ENCODE data around the gene GMPS.
"Not testable (repeated sequence)": the region's sequence is repeated elsewhere in the genome, so short reads cannot be mapped to it uniquely, and the experiment has no call there.

Gene GMPS

DNA sequence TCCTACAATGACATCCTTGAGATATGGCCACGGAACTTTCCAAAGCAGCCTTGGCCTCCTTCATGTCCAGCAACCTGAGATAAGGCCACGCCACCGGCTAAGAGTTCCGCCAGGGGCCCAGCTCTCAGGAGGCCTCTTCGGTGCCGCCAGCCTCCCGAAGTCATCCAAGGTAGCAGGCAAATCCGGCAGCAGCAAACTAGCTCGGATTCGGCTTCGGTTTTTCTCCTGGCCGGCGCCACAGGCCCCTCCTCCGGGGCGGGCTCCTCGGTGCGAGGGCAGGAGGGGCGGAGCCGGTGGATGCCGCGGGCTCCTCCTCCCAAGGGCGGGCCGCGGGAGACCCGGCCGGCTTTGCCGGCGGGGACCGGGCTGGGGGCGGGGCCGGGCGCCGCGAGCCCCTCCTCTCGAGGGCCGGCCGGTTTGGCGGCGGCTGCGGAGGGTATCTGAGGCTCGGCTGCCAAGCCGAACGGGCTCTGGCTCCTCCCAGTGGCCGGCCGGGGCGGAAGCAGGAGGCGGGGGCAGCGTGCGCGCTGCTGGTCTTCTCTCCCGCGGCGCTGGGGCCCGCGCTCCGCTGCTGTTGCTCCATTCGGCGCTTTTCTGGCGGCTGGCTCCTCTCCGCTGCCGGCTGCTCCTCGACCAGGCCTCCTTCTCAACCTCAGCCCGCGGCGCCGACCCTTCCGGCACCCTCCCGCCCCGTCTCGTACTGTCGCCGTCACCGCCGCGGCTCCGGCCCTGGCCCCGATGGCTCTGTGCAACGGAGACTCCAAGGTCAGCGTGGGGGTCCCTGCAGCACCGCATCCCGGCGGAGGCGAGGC lies at the start of gene GMPS:
TSS of gene GMPS (plus strand) at position 518 of the 812 bp plus-strand sequence. CDS start at position 739, 221 bp downstream.
- in situ Hi-C loops (cut with MboI; ENCODE audit: low sequenced_read_pairs): no loop called here

DNA sequence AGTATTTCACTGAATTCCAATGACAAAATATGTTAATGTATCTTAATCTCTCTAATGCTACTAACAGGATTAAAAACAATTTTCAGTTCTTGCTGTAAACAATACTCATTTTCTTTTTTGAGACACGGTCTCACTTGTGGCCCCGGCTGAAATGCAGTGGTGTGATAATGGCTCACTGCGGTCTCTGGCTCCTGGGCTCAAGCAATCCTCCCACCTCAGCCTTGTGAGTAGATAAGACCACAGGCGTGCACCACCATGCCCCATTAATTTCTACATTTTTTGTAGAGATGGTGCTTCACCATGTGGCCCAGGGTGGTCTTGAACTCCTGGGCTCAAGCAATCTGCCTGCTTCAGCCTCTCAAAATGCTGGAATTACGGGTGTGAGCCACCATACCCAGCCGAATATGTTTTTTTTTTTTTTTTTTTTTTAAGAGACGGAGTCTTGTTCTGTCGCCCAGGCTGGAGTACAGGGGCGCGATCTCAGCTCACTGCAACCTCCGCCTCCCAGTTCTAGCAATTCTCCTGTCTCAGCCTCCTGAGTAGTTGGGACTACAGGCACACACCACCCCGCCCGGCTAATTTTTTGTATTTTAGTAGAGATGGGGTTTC lies 41.9 kb upstream of the GMPS start:
- in situ Hi-C loops (cut with MboI; ENCODE audit: low sequenced_read_pairs): not testable (repeated sequence)

DNA sequence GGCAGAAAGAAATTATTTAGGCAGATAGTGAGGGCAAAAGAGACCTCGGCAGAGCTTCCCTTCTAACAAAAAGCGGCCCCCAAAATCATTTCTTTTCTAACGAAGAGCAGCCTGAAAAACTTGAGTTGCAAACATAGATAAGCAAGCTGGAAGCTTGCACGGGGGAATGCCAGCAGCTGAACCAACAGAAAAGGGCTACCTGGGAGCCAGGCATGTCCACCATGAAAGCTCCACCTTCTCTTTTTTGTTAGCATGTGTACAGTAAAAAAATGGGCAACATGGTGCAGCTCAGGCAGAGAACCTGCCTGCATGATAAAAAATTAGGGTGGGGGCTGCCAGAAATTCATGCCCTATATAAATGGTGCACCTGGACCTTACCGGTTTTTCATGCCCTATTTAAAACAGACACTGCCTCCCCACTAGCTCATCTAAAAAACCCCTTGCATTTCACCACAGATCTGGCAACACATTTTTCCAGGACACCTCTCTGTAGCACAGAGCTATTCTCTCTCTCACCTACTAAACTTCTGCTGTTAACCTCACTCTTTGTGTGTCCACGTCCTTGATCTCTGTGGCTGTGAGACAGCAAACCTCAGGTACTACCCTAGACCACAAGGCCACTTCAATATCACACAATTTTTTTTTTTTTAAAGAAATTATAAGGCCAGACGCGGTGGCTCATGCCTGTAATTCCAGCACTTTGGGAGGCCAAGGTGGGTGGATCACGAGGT lies 34.9 kb upstream of the GMPS start:
- in situ Hi-C loops (cut with MboI; ENCODE audit: low sequenced_read_pairs): no loop called here

DNA sequence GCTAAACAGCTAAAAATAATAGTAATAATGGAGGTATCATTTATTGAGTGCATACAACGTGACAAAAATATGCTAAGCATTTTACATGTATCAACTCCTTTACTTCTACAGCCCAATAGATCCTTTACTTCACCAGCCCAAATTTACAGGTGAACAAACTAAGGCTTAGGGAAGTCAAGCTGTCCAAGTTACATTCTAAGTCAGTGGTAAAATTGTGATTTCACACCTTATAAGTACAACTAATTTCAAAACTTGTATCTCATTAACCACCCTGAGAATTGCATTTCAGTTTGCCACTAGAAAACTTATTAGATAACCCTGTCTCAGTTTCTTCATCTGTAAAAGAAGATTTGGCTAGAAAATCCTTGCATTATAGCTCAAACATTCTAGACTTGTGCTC lies 26.9 kb upstream of the GMPS start:
- in situ Hi-C loops (cut with MboI; ENCODE audit: low sequenced_read_pairs): no loop called here

DNA sequence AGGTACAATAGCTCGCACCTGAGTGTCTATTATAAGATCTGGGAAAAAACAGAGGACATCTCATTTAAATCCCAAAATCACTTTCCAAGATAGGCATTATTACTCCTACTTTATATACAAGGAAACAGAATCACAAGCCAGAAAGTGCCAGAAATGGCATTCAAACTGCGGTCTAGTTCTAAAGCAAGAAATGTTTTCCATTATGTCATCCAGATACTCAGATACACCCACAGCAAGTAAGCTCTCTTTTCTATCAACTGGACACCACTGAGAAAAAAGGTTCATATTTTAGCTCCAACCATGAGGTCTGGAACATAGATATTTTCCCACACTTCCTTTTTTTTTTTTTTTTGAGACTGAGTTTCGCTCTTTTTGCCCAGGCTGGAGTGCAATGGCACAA lies 24.3 kb upstream of the GMPS start:
- in situ Hi-C loops (cut with MboI; ENCODE audit: low sequenced_read_pairs): no loop called here

DNA sequence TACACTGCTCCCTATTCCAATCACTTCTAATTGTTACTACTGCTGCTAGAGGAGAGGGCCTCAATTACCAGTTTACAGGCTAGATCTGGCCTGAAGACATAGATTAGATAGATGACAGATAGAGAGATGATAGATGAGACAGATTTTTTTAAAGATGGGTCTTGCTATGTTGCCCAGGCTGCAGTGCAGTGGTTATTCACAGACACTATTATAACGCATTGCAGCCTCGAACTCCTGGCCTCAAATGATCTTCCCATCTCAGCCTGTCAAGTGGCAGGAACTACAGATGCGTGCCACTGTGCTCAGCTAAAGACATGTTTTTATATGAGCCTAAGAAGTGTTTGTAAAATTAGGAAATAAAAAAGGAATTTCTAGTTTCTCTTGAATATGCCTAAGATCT lies 22.5 kb upstream of the GMPS start:
- in situ Hi-C loops (cut with MboI; ENCODE audit: low sequenced_read_pairs): no loop called here

DNA sequence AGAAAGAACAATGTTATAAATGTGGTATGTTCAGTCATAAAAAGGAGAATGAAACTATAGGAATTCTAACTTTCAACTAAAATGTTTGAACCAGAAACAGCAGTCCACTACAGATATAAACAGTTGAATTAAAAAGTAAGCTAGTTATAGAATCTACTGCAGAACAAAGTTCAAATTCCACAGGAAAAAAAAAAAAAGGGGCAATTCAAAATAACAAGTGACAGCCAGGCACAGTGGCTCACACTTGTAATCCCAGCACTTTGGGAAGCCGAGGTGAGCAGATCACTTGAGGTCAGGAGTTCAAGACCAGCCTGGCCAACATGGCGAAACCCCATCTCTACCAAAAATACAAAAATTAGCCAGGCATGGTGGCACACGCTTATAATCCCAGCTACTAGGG lies 21.0 kb upstream of the GMPS start:
- in situ Hi-C loops (cut with MboI; ENCODE audit: low sequenced_read_pairs): not testable (repeated sequence)

DNA sequence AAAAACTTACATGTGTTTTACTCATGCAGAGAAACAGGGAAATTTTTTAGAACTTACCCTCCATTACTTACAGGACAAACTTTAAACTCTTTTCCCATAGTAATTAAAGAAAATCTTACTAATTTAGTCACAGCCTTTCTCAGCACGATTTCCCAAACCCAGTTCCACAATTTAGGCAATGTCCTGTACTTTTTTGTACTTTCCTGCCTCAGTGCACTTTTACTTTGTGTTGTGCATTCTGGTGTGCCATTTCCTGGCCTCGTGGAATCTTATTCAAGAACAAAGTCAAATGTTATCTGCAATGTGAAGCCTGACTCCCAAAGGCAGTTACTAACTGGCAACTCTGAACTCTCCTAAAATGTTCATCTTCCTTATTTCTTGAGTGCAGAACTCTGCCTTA lies 18.1 kb upstream of the GMPS start:
- in situ Hi-C loops (cut with MboI; ENCODE audit: low sequenced_read_pairs): no loop called here

DNA sequence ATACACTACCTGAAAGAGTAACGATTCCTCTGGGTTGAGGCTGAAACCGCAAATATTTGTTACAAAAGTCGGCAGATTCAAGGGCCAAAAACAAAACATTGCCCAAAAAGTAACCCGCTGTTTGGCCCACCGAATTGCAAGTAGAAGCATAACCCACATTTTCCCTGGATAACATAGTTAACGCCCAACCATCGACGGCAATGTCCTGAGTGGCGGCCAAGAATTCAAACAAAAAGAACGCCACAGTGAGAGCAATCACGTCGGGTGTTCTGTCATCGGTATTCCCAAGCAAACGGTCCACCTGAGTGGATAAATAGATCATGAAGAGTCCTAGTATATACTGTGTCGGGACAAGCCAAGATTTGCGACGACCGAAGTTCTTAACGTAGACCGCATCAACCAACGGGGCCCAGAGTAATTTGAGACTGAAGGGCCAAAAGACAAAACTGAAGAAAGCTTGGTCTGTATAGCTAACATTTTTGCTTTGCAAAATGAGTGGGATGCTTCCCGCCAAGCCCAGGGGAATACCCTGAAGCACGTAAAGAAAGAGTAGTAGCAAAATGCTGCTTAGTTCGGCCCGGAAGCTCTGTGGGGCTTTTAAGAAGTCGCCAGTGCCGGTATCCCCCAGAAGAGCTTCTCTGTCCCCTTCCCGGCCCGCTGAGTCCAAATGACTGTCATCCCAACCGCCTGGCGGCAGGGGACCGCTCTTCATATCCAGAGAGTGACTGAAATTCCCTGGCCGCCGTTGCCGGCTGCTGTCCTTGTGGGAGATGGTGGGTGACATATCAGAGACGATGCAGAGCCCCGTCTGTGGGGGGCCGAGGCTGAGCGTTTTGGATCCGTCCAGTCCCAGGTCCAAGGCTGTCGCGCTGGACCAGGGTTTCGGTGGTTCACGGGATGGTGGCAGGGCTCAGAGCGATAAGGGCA lies 17.0 kb upstream of the GMPS start:
- in situ Hi-C loops (cut with MboI; ENCODE audit: low sequenced_read_pairs): no loop called here

DNA sequence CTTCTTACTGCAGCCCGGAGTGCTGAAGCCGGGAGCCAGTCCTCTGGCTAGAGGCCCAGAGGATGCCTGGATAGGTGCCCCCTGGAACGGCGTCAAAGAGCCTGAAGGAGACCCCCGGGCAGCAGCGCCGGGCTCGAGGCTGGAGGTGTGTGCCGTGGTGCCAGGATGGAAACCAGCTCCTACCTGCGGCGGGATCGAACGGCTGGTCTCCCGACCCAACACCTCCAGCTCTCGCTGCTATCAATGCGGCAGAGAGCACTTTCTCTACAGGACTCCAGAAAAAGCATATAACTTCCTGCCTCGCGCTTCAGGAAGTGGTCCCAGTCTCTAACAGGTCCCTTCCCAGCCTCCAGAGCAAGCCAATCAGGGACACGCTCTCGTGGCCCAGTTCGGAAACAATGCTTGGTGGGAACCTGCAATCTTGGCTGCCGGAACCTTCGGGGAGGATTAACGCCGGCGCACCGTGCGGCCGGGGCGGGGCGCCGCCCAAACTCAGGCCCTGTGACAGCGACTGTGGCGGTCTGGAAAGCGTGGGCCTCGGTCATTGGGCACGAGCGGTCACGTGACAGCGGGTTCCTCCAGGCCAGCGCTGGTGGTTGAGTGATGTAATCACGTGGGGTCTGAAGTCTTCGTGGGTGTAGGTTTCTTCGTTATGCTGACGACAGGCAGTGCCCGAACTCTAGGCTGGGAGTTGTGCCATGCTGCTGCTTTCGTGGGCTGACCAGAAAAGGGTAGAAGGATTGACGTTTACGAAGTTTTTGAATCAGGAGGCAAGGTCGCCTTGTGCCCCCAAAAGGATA lies 16.1 kb upstream of the GMPS start, which contains the start of gene SLC33A1:
TSS of gene SLC33A1 (minus strand) at position 287 of the 800 bp plus-strand sequence. CDS start 430 bp downstream, outside the sequence.
- in situ Hi-C loops (cut with MboI; ENCODE audit: low sequenced_read_pairs): no loop called here

DNA sequence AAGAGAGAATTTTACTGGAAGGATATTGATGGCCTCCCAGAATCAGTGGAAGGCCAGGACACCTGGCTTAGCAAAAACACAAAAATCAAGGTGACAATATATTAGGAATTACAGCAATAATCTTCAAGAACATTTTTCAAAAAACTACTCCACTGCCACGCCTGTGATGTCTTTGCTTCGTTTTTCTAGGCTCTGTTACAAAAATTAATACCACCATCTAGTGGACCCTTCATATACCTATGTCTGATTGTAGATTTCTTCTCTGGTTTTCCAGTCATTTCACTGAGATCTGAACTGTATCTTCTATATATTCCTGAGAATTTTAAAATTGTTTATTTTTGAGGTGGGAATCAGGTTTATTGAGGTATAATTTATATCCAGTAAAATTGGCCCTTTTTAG lies 10.6 kb upstream of the GMPS start:
- in situ Hi-C loops (cut with MboI; ENCODE audit: low sequenced_read_pairs): no loop called here

DNA sequence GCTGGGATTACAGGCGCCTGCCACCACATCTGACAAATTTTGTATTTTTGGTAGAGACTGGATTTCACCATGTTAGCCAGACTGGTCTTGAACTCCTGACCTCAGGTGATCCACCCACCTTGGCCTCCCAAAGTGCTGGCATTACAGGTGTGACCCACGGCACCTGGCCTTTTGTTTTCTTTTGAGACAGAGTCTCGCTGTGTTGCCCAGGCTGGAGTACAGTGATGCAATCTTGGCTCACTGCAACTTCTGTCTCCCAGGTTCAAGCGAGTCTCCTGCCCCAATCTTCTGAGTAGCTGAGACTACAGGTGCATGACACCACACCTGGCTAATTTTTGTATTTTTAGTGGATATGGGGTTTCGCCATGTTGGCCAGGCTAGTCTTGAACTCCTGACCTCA lies 10.0 kb upstream of the GMPS start:
- in situ Hi-C loops (cut with MboI; ENCODE audit: low sequenced_read_pairs): not testable (repeated sequence)

DNA sequence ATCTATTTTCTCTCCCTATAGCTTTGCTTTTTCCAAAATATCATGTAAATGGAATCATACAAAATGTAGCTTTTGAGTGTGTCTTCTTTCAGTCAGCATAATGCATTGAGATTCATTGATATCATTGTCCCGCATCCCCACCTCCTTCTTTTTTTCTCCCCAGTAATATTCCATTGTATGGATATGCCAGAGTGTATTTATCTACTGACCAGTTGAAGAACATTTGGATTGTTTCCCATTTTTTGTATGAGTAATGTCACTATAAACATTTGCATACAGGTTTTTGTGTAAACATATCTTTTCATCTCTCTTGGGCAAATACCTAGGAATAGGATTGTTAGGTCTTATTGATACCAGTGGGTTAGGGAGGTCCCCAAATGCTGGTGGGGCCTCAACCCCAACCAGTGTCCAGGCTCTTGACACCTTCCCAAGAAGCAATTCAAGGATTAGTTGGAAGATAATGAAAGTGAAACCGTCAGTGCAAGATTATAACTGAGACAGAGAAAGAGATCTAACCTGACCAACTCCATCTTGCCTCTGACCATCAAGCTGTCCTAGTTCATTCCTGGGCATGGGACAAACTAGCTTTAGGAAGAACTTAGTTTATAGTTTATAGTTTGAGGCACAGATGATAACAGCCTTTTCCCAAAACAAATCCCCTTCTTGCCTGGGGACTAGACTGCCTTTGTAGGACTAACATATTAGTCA lies 8.8 kb upstream of the GMPS start:
- in situ Hi-C loops (cut with MboI; ENCODE audit: low sequenced_read_pairs): no loop called here

DNA sequence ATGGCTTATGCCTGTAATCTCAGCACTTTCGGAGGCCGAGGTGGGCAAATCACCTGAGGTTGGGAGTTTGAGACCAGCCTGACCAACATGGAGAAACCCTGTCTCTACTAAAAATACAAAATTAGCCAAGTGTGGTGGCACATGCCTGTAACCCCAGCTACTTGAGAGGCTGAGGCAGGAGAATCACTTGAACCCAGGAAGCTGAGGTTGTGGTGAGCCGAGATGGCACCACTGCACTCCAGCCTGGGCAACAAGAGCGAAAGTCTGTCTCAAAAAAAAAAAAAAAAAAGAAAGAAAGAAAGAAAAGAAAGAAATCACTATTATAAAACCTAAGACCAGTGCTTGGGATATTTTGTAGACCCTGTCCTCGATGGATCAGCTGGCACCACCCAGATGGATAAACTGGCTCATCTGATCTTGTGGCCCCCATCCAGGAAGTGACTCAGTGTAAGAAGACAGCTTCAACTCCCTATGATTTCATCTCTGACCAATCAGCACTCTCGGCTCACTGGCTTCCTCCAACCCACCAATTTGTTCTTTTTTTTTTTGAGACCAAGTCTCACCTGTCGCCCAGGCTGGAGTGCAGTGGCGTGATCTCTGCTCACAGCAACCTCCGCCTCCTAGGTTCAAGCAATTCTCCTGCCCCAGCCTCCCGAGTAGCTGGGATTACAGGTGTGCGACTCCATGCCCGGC lies 8.0 kb upstream of the GMPS start:
- in situ Hi-C loops (cut with MboI; ENCODE audit: low sequenced_read_pairs): not testable (repeated sequence)

DNA sequence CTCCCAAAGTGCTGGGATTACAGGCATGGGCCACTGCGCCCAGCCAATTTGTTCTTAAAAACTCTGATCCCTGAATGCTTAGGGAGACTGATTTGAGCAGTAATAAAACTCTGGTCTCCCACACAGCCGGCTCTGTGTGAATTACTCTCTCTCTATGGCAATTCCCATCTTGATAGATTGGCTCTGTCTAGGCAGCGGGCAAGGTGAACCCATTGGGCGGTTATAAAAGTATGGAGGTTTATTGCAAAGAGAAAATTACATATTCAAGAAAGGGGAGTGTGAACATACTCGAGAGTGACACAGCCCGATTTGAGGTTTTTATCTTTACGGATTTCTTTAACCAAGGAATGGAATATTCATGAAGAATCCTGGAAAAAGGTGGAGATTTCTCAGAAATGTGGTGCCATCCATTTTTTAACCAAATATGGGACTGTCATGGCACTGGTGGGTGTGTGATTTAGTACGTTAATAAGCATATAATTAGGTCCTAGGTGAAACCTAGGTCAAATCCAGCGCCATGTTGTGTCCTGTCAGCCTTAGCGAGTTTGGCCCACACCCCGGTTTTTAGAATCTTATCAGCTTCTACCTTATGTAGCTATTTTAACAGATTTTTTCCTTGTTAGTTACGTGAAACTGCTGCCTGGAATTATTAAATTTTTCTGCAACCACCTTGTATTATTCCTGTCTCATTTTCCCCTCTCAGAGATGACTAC lies 7.2 kb upstream of the GMPS start:
- in situ Hi-C loops (cut with MboI; ENCODE audit: low sequenced_read_pairs): no loop called here

DNA sequence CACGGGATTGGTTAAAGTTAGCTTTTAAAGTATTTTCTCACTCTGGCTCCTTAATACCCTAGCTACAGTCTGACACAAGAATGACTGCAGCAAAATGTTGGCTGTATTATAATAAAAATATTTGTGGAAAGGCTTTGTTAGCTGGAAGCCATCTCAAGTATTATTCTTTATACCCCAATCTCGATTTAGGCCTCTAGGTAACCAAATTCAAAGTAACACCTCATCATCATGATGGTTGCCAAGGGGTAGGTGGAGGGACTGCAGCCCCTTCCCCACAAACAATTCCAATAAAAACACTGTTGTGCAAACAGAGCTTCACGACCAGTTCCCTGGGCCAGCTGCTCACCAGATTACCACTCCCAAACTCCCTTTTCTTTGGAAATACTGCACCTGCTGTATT lies 759 bp upstream of the GMPS start:
- in situ Hi-C loops (cut with MboI; ENCODE audit: low sequenced_read_pairs): no loop called here

DNA sequence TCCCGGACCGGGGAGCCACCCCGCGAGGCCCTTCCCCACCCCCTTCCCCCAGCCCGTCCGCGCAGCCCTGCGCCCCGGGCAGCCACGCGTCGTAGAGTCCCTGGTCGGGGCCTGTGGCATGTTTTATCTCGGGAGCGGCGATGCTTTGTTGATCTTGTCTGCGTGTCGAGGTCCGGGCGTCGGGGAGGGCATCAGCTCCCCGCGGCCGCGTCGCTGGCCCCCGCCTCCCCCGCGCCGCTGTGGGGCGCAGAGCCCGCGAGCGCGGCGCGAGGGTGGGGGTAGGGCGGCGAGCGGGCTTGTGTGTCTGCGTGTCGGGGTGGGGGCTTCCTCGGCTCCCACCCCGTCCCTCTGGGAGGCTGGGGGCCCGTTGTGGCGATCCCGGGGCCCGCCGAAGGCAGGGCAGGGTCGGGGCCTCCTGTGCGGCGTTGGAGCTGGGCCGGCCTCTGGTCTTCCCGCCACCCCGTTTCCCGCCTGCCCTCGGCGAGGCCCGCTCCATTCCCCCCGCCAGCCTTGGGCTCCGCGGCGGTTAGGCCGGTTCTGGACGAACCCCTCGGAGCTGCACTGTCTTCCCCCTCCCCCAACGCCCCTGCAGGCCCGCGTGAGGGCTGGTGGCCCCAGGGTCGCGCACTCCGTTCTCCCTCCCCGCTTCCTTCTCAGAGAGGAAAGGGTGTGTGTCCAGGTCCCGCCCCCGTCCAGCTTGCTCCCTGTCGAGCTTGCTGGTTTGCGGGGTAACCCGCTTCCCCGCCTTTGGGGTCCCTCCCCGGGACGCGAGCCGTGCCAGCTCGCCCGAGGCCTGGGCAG lies 695 bp downstream of the GMPS start:
- in situ Hi-C loops (cut with MboI; ENCODE audit: low sequenced_read_pairs): no loop called here

All from HL-60/S4 (cell line).